Astrocyte (in vitro differentiated cells and primary cell): ENCODE results near the gene MGAT3.

Experiments
- CTCF ChIP-seq: IDR thresholded peaks from 2 replicates; pipeline ENCODE4 v1.5.1; 2011; ENCODE audit warnings: low read depth, mild to moderate bottlenecking, inconsistent platforms, low read length, moderate library complexity; ENCODE audit not compliant: insufficient read depth
- EZH2 ChIP-seq: IDR thresholded peaks from 2 replicates; pipeline ENCODE4 v1.6.1; 2012; ENCODE audit warnings: mild to moderate bottlenecking, low read length, inconsistent platforms; ENCODE audit not compliant: insufficient read depth

- no peak for TF ChIP-seq CTCF
- no peak for TF ChIP-seq EZH2
Observed at GRCh38 chr22:39469326-39469680, 12.5 kb downstream of the MGAT3 start.
